Gastrocnemius medialis (tissue), 4 donors: ENCODE measurements around the gene INPP4B.

Experiments
- POLR2A ChIP-seq, 2 donors: fragments of 450-650 bp; IDR thresholded peaks; one replicate each; pipeline ENCODE4 v1.6.1; 2017; ENCODE audit warnings: antibody characterized with exemption in 2 of 2, mild to moderate bottlenecking in 2 of 2, moderate library complexity in 2 of 2
- TF ChIP-seq, protein P1 (sequence below), 5 experiments: fragments of 450-650 bp in 3 of 5; fragments of 200-600 bp in 2 of 5; sonication (generic) in 2 of 5; IDR thresholded peaks in 4 of 5; conservative IDR thresholded peaks in 1 of 5; 1 replicate in 4 of 5; 2 replicates in 1 of 5; pipeline ENCODE4 v1.5.1; 2016 to 2019; ENCODE audit warnings: antibody characterized with exemption in 5 of 5, mild to moderate bottlenecking in 3 of 5, moderate library complexity in 3 of 5

DNA sequence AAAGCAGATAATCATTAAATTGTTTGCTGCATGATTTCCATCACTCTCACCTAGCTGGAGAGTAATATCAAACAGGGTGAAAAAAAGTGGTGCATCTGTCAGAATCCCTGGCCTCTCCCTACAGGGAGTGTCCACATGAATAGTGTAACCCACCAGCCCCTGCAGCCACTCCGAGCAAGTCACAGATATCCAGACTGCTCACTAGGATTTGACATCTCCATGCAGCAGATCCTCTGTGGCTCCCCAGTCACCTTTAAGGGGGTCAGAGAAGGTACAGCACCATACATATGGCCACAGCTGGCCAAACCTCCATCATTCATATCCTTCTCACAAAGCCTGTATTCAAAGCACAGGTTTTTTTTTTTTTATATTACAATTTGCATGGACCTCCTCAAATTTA, 536.3 kb downstream of the INPP4B start:
- TF ChIP-seq, protein P1, sequence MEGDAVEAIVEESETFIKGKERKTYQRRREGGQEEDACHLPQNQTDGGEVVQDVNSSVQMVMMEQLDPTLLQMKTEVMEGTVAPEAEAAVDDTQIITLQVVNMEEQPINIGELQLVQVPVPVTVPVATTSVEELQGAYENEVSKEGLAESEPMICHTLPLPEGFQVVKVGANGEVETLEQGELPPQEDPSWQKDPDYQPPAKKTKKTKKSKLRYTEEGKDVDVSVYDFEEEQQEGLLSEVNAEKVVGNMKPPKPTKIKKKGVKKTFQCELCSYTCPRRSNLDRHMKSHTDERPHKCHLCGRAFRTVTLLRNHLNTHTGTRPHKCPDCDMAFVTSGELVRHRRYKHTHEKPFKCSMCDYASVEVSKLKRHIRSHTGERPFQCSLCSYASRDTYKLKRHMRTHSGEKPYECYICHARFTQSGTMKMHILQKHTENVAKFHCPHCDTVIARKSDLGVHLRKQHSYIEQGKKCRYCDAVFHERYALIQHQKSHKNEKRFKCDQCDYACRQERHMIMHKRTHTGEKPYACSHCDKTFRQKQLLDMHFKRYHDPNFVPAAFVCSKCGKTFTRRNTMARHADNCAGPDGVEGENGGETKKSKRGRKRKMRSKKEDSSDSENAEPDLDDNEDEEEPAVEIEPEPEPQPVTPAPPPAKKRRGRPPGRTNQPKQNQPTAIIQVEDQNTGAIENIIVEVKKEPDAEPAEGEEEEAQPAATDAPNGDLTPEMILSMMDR (IDR thresholded peaks at IDR 0.05 in 4 of 5, conservative IDR thresholded peaks at IDR 0.05 in 1 of 5) = no peak
- no peak for TF ChIP-seq POLR2A (IDR thresholded peaks at IDR 0.05)
